Right lobe of liver (tissue), 6 donors: ENCODE measurements around the gene ATAT1. TPM values are rescaled to one million over a fixed set of nuclear protein-coding genes. Genes with fewer than 3 reads are reported as not detected.

Source experiments
- ATAC-seq, 4 donors: fragments of 200-7000 bp; cut with Tn5 transposase; one replicate each; pipeline ENCODE4 v1.9.1; 2020; ENCODE audit warnings: mild to moderate bottlenecking in 4 of 4, moderate library complexity in 4 of 4
- DNase-seq, 3 donors: peaks; one replicate each; pipeline ENCODE4 v3.0.0-alpha.2; 2020
- H3K27ac ChIP-seq, 3 donors: fragments of 200-600 bp; one replicate each; pipeline ENCODE4 v1.8.0; 2022
- H3K27me3 ChIP-seq, 2 donors: fragments of 200-600 bp; one replicate each; pipeline ENCODE4 v1.8.0; 2022
- H3K36me3 ChIP-seq, 4 donors: fragments of 200-600 bp; sonication (generic) in 1 of 4; one replicate each; pipeline versions ENCODE4 v1.5.1 to v1.8.0; 2017 to 2022; ENCODE audit warnings: control low read depth in 1 of 4
- H3K4me1 ChIP-seq, 4 donors: fragments of 200-600 bp; sonication (generic) in 1 of 4; one replicate each; pipeline versions ENCODE4 v1.5.1 to v1.8.0; 2017 to 2022; ENCODE audit warnings: control low read depth in 1 of 4
- H3K4me3 ChIP-seq, 3 donors: fragments of 200-600 bp; one replicate each; pipeline ENCODE4 v1.8.0; 2022
- H3K9me3 ChIP-seq, 4 donors: fragments of 200-600 bp; sonication (generic) in 1 of 4; one replicate each; pipeline versions ENCODE4 v1.5.1 to v1.8.0; 2017 to 2022; ENCODE audit warnings: control low read depth in 1 of 4
- CTCF ChIP-seq, 4 donors: fragments of 200-600 bp in 3 of 4; fragments of 450-650 bp in 1 of 4; IDR thresholded peaks; one replicate each; pipeline versions ENCODE4 v1.5.1 to v1.8.0; 2016 to 2022; ENCODE audit warnings: antibody characterized with exemption in 4 of 4, mild to moderate bottlenecking in 2 of 4
- POLR2A ChIP-seq: fragments of 450-650 bp; IDR thresholded peaks from one replicate; pipeline ENCODE4 v1.6.1; 2017; ENCODE audit warnings: antibody characterized with exemption, mild to moderate bottlenecking
- WGBS: methylation state at CpG from one replicate; pipeline ENCODE4 v1.1.6; 2018; ENCODE audit warnings: low coverage, low lambda C conversion rate; ENCODE audit not compliant: insufficient coverage; ENCODE audit errors: missing lambda C conversion rate; 5-methylcytosine and 5-hydroxymethylcytosine counted together
- intact Hi-C, 2 donors: fragments of 100-400 bp; cut with DNase I; formaldehyde crosslinking; loops; one replicate each; pipeline versions ENCODE4 v1.11.2 to v1.14.1; 2022
- total RNA-seq, 6 experiments: library from RNA; depleted of rRNA in 2 of 6; stranded (reverse); fragments of >200 nt in 2 of 6; fragmentation: NEBNext Ultra II Directional in 3 of 6; extraction: Animal tissue kit (Norgen Biotek cat#: 25700) in 3 of 6; gene quantifications; one replicate each; pipeline versions ENCODE4 v1.1.0 to v1.2.4, GENCODE V29; 2016 to 2023
- donor health status: DM: no; HTN: yes; CAD: no.
- donor health status: DM: no; HTN: no; CAD: no.
- donor health status: DM: no; HTN: no; CAD: no.
- donor health status: DM: no; HTN: yes; CAD: no.
- donor health status: DM: no; HTN: yes; CAD: no.

ATAT1 gene
- total RNA-seq, 6 experiments from 2014 or later = 2.4 to 6.6 (median 4.4) TPM

- H3K27me3 ChIP-seq = no peaks in the 10 kb centered on the region
- H3K4me1 ChIP-seq = peaks cover 0 to 41% (median 15%) of the 10 kb centered on the region in 4 donors
- WGBS = 17% methylated on average over 13 of the region's 22 CpGs
- TF ChIP-seq CTCF (IDR thresholded peaks at IDR 0.05) (peak in 3 of 4 donors; percentile 6 to 23 (median 13)), POLR2A (no peak)
- intact Hi-C loops = no loop called here
- peak overlapping the region; percentile 70 to 76 (median 75) for H3K4me3 ChIP-seq
- no peaks in the 10 kb centered on the region for H3K9me3 ChIP-seq
- no peaks in the 10 kb centered on the region for H3K36me3 ChIP-seq
- peak overlapping the region; percentile 87 to 96 (median 89) for H3K27ac ChIP-seq
- ATAC-seq = no peak
- DNase-seq = peak in 2 of 3 donors; percentile 57 to 62
Measured at GRCh38 chr6:30687659-30688431, 61.2 kb downstream of the ATAT1 start.

GRCh38 chr6:30688569-30688968, 61.9 kb downstream of the ATAT1 start:
- peak in 1 of 3 donors; percentile 46 for DNase-seq
- Histone ChIP-seq H3K9me3 (no peaks in the 10 kb centered on the region), H3K27ac (no peak overlapping the region), H3K27me3 (no peaks in the 10 kb centered on the region), H3K36me3 (no peaks in the 10 kb centered on the region), H3K4me1 (peaks cover 0 to 37% (median 12%) of the 10 kb centered on the region in 4 donors), H3K4me3 (no peak overlapping the region)
- TF ChIP-seq CTCF (IDR thresholded peaks at IDR 0.05) (no peak), POLR2A (no peak)
- intact Hi-C loops = no loop called here
- no peak for ATAC-seq
- 100% methylated on average over 2 of the region's 9 CpGs for WGBS

- 76% methylated on average over 5 of the region's 11 CpGs for WGBS
- H3K27ac ChIP-seq = no peak overlapping the region
- peaks cover 0 to 30% (median 11%) of the 10 kb centered on the region in 4 donors for H3K4me1 ChIP-seq
- H3K4me3 ChIP-seq = no peak overlapping the region
- DNase-seq (peak in 2 of 3 donors; percentile 5 to 49), ATAC-seq (no peak)
- H3K36me3 ChIP-seq = no peaks in the 10 kb centered on the region
- H3K27me3 ChIP-seq = no peaks in the 10 kb centered on the region
- intact Hi-C loops = no loop called here
- H3K9me3 ChIP-seq = no peaks in the 10 kb centered on the region
- TF ChIP-seq CTCF (IDR thresholded peaks at IDR 0.05) (no peak), POLR2A (no peak)
Measured at GRCh38 chr6:30689022-30689865, 62.6 kb downstream of the ATAT1 start.

- peaks cover 0 to 29% (median 12%) of the 10 kb centered on the region in 4 donors for H3K4me1 ChIP-seq
- H3K27ac ChIP-seq = peak overlapping the region; percentile 30 to 61 (median 59)
Measured at GRCh38 chr6:30689985-30690384, 63.3 kb downstream of the ATAT1 start.

More at GRCh38 chr6:30689985-30690384, 63.3 kb downstream of the ATAT1 start:
- Histone ChIP-seq H3K27me3 (no peaks in the 10 kb centered on the region), H3K9me3 (no peaks in the 10 kb centered on the region), H3K4me3 (peak overlapping the region in 2 of 3 donors; percentile 54 to 62), H3K36me3 (no peaks in the 10 kb centered on the region)
- 0% methylated on average over 1 of the region's 4 CpGs for WGBS
- intact Hi-C loops = no loop called here
- DNase-seq = peak in 1 of 3 donors; percentile 42
- TF ChIP-seq POLR2A = no peak
- TF ChIP-seq CTCF (IDR thresholded peaks at IDR 0.05) = no peak
- no peak for ATAC-seq
